Glutamatergic neuron (in vitro differentiated cells): ENCODE data around the gene EIF4EBP3. TPM values are rescaled to one million over a fixed set of nuclear protein-coding genes. Genes with fewer than 3 reads are reported as not detected.
"Not testable (repeated sequence)": the region's sequence is repeated elsewhere in the genome, so short reads cannot be mapped to it uniquely, and the experiment has no call there.

Experiments
- DNase-seq: peaks from one replicate; pipeline ENCODE4 v3.0.0; 2022
- H3K27ac Mint-ChIP-seq: one replicate; pipeline ENCODE4 v1.8.0; 2020; ENCODE audit warnings: mild to moderate bottlenecking, mixed read lengths, inconsistent platforms; ENCODE audit not compliant: unreplicated experiment
- H3K27me3 Mint-ChIP-seq: one replicate; pipeline ENCODE4 v1.8.0; 2020; ENCODE audit warnings: mild to moderate bottlenecking, moderate library complexity, mixed read lengths, inconsistent platforms; ENCODE audit not compliant: unreplicated experiment
- H3K36me3 Mint-ChIP-seq: one replicate; pipeline ENCODE4 v1.8.0; 2020; ENCODE audit warnings: mild to moderate bottlenecking, mixed read lengths, inconsistent platforms; ENCODE audit not compliant: unreplicated experiment
- H3K4me1 Mint-ChIP-seq: one replicate; pipeline ENCODE4 v1.8.0; 2020; ENCODE audit warnings: mild to moderate bottlenecking, low read depth, mixed read lengths, inconsistent platforms; ENCODE audit not compliant: unreplicated experiment
- H3K4me3 Mint-ChIP-seq: one replicate; pipeline ENCODE4 v1.8.0; 2020; ENCODE audit warnings: mild to moderate bottlenecking, mixed read lengths, inconsistent platforms; ENCODE audit not compliant: unreplicated experiment
- H3K9me3 Mint-ChIP-seq: one replicate; pipeline ENCODE4 v1.8.0; 2020; ENCODE audit warnings: mild to moderate bottlenecking, moderate library complexity, mixed read lengths, inconsistent platforms; ENCODE audit not compliant: unreplicated experiment
- total RNA-seq: library from RNA; stranded (reverse); fragmentation: NEBNext Ultra II Directional; extraction: Animal tissue kit (Norgen Biotek cat#: 25700); gene quantifications from one replicate; pipeline ENCODE4 v1.2.1, GENCODE V29; 2021; ENCODE audit not compliant: unreplicated experiment
- TF ChIP-seq, protein P1 (sequence below): fragments of 200-600 bp; sonication (generic); IDR thresholded peaks from one replicate; pipeline ENCODE4 v1.5.0; 2021; ENCODE audit not compliant: partially characterized antibody, unreplicated experiment

The EIF4EBP3 gene
- total RNA-seq, 1 donor from 2014 or later: 7.0 TPM

GRCh38 chr5:140574165-140574564, 26.7 kb downstream of the EIF4EBP3 start:
- Mint-ChIP-seq H3K27me3 (peaks cover 2% of the 10 kb centered on the region), H3K4me3 (no peak overlapping the region), H3K4me1 (peaks cover 2% of the 10 kb centered on the region), H3K27ac (no peak overlapping the region), H3K9me3 (no peaks in the 10 kb centered on the region), H3K36me3 (no peaks in the 10 kb centered on the region)
- TF ChIP-seq, protein P1, sequence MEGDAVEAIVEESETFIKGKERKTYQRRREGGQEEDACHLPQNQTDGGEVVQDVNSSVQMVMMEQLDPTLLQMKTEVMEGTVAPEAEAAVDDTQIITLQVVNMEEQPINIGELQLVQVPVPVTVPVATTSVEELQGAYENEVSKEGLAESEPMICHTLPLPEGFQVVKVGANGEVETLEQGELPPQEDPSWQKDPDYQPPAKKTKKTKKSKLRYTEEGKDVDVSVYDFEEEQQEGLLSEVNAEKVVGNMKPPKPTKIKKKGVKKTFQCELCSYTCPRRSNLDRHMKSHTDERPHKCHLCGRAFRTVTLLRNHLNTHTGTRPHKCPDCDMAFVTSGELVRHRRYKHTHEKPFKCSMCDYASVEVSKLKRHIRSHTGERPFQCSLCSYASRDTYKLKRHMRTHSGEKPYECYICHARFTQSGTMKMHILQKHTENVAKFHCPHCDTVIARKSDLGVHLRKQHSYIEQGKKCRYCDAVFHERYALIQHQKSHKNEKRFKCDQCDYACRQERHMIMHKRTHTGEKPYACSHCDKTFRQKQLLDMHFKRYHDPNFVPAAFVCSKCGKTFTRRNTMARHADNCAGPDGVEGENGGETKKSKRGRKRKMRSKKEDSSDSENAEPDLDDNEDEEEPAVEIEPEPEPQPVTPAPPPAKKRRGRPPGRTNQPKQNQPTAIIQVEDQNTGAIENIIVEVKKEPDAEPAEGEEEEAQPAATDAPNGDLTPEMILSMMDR: no peak
- no peak for DNase-seq

DNA sequence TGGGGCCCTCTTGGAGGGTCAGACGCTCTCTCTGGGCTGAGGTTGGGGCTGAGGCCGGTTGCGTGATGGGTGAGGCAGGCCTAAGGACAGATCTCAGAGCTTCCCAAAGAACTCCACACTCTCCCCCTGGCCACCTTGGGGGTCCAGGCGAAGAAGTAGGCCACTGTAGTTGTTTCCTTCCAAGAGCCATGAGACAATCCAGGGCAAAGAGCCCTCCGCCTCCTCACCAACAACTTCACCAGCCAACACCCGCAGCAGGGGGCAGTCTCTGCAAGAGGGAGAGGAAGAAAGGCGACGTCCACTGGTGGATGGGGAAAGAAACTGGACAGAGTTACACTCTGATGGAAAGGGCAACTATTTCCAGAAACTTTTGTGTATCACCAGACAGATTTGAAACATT, 27.8 kb downstream of the EIF4EBP3 start:
- TF ChIP-seq, protein P1: no peak
- no peak for DNase-seq
- no peaks in the 10 kb centered on the region for H3K9me3 Mint-ChIP-seq

GRCh38 chr5:140576776-140577201, 29.3 kb downstream of the EIF4EBP3 start:
- Mint-ChIP-seq H3K4me3 (no peak overlapping the region), H3K36me3 (no peaks in the 10 kb centered on the region), H3K4me1 (no peaks in the 10 kb centered on the region), H3K9me3 (no peaks in the 10 kb centered on the region), H3K27me3 (no peaks in the 10 kb centered on the region), H3K27ac (no peak overlapping the region)
- no peak for DNase-seq
- TF ChIP-seq, protein P1: no peak

More for the DNA sequence above, 27.8 kb downstream of the EIF4EBP3 start:
- peaks cover 2% of the 10 kb centered on the region for H3K27me3 Mint-ChIP-seq
- H3K4me1 Mint-ChIP-seq: peaks cover under 1% of the 10 kb centered on the region
- no peaks in the 10 kb centered on the region for H3K36me3 Mint-ChIP-seq
- H3K4me3 Mint-ChIP-seq: no peak overlapping the region
- H3K27ac Mint-ChIP-seq: no peak overlapping the region

DNA sequence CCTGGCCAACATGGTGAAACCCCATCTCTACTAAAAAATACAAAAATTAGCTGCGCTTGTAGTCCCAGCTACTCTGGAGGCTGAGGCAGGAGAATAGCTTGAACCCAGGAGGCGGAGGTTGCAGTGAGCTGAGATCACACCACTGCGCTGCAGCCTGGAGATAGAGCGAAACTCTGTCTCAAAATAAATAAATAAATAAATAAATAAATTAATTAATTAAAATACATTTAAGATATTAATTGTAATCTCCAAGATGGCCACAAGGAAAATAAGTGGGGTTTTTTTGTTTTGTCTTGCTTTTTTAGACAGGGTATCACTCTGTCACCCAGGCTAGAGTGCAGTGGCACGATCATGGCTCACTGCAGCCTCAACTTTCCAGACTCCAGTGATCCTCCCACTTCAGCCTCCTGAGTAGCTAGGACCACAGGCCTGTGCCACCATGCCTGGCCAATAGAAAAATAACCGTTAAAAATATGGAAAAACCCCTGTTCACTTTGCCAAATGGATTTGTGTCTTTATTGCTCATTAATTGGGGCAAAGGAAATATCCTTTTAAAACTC, 31.8 kb downstream of the EIF4EBP3 start:
- not testable (repeated sequence) for DNase-seq, H3K9me3 Mint-ChIP-seq, H3K27ac Mint-ChIP-seq, H3K4me3 Mint-ChIP-seq, H3K4me1 Mint-ChIP-seq, H3K36me3 Mint-ChIP-seq, H3K27me3 Mint-ChIP-seq
- TF ChIP-seq, protein P1: peak; percentile 68

- Mint-ChIP-seq H3K9me3 (peaks cover 2% of the 10 kb centered on the region), H3K27me3 (no peaks in the 10 kb centered on the region), H3K36me3 (no peaks in the 10 kb centered on the region), H3K4me3 (no peak overlapping the region), H3K27ac (no peak overlapping the region), H3K4me1 (no peaks in the 10 kb centered on the region)
- no peak for DNase-seq
- TF ChIP-seq, protein P1: no peak
Measured at GRCh38 chr5:140587495-140587894, 40.0 kb downstream of the EIF4EBP3 start.
